KMS-11 (cell line): ENCODE data around the gene ANKIB1.

ENCODE experiments used
- H2AFZ ChIP-seq: fragments of 200-600 bp; sonication (generic); 2 replicates; pipeline ENCODE4 v1.6.1; 2016; ENCODE audit warnings: antibody characterized with exemption, mixed run types, low read depth
- H3K27ac ChIP-seq: fragments of 200-600 bp; sonication (generic); 2 replicates; pipeline ENCODE4 v1.6.1; 2016; ENCODE audit warnings: mild to moderate bottlenecking, mixed run types
- H3K27me3 ChIP-seq: fragments of 200-600 bp; sonication (generic); 2 replicates; pipeline ENCODE4 v1.6.1; 2017; ENCODE audit warnings: mild to moderate bottlenecking, low read depth, mixed run types, moderate library complexity; ENCODE audit not compliant: insufficient read depth
- H3K36me3 ChIP-seq: fragments of 200-600 bp; sonication (generic); 2 replicates; pipeline ENCODE4 v1.6.1; 2017; ENCODE audit warnings: mild to moderate bottlenecking, mixed run types; ENCODE audit not compliant: insufficient read depth
- H3K4me1 ChIP-seq: fragments of 200-600 bp; sonication (generic); 2 replicates; pipeline ENCODE4 v1.6.1; 2016; ENCODE audit warnings: mild to moderate bottlenecking, low read depth, mixed run types; ENCODE audit not compliant: poor library complexity, severe bottlenecking
- H3K4me2 ChIP-seq: fragments of 200-600 bp; sonication (generic); 2 replicates; pipeline ENCODE4 v1.7.0; 2016; ENCODE audit warnings: mild to moderate bottlenecking, mixed run types
- H3K4me3 ChIP-seq: fragments of 200-600 bp; sonication (generic); IDR thresholded peaks from 2 replicates; pipeline ENCODE4 v1.6.1; 2017; ENCODE audit warnings: low read depth, low read length, mixed read lengths; ENCODE audit not compliant: insufficient read depth
- H3K79me2 ChIP-seq: fragments of 200-600 bp; sonication (generic); 2 replicates; pipeline ENCODE4 v1.6.1; 2016; ENCODE audit warnings: low read depth, mixed run types; ENCODE audit not compliant: insufficient read depth
- H3K9ac ChIP-seq: fragments of 200-600 bp; sonication (generic); 2 replicates; pipeline ENCODE4 v1.6.1; 2016; ENCODE audit warnings: mild to moderate bottlenecking, mixed run types
- H4K20me1 ChIP-seq: fragments of 200-600 bp; sonication (generic); 2 replicates; pipeline ENCODE4 v1.6.1; 2016; ENCODE audit warnings: mild to moderate bottlenecking, mixed run types; ENCODE audit not compliant: insufficient read depth
- TF ChIP-seq, protein P1 (sequence below): fragments of 200-600 bp; sonication (generic); conservative IDR thresholded peaks from 2 replicates; pipeline ENCODE4 v1.6.1; 2017; ENCODE audit warnings: low read depth, mild to moderate bottlenecking, antibody characterized with exemption, low read length, moderate library complexity, mixed read lengths

Gene ANKIB1

DNA sequence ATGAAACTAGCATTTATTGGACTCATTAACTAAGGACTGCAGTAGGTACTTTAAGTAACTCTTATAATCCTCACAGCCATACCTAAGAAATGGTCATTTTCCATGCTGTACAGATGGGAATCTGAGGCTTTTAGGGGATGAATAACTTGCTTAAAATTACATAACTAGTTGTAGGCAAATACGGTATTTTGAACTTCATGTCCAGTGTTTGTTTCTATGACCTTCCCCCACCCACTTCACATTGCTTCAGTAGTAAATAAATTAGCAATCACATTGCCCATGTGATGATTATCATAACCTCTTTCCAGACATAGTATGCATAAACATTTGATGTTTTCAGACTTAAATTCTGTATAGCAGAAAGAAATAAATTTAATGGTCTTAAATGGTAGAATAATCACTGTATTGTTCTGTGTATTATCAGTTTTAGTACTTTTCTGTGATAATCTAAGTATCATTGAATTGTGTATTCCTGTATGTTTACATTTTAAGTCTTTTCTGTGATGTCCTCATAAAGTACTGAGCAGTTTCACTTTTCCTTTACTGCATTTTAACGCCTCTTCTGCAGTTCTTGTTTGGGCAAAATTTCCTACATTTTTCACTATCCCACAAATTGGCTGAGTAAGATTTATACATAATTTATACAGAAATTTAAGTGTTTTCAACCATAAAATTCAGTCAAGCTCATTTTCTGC, 48.3 kb downstream of the ANKIB1 start:
- Histone ChIP-seq H4K20me1 (no peaks in the 10 kb centered on the region; the same call in 1 of the 2 replicates), H3K79me2 (peaks cover 6% of the 10 kb centered on the region; the same call in 1 of the 2 replicates), H3K4me3 (no peak overlapping the region), H3K27me3 (no peaks in the 10 kb centered on the region), H3K4me1 (no peaks in the 10 kb centered on the region), H3K4me2 (no peak overlapping the region), H3K36me3 (no peaks in the 10 kb centered on the region), H3K9ac (no peak overlapping the region), H2AFZ (no peak overlapping the region), H3K27ac (no peak overlapping the region)
- TF ChIP-seq, protein P1, sequence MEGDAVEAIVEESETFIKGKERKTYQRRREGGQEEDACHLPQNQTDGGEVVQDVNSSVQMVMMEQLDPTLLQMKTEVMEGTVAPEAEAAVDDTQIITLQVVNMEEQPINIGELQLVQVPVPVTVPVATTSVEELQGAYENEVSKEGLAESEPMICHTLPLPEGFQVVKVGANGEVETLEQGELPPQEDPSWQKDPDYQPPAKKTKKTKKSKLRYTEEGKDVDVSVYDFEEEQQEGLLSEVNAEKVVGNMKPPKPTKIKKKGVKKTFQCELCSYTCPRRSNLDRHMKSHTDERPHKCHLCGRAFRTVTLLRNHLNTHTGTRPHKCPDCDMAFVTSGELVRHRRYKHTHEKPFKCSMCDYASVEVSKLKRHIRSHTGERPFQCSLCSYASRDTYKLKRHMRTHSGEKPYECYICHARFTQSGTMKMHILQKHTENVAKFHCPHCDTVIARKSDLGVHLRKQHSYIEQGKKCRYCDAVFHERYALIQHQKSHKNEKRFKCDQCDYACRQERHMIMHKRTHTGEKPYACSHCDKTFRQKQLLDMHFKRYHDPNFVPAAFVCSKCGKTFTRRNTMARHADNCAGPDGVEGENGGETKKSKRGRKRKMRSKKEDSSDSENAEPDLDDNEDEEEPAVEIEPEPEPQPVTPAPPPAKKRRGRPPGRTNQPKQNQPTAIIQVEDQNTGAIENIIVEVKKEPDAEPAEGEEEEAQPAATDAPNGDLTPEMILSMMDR = no peak

DNA sequence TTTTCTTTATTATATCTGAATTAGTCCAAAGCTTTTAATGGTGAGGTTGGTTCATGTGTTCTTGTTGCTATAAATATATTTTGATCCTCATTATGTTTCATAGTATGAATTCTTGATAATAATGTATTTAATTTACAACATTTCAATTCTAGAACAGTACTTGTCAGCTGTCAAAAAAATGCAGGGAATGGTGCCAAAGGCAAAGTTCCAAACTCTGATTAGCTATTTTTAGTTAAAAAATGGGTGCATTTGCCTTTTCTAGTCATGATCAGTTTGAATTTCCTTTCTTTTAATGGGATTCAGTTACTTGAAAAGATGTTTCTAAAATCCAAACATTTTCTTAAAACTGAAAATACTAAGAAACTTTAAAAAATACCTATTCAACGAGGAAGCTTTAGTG, 49.6 kb downstream of the ANKIB1 start:
- TF ChIP-seq, protein P1 = no peak
- Histone ChIP-seq H4K20me1 (no peaks in the 10 kb centered on the region; the same call in 1 of the 2 replicates), H3K27ac (no peak overlapping the region), H3K4me2 (no peak overlapping the region), H3K36me3 (no peaks in the 10 kb centered on the region), H3K4me1 (no peaks in the 10 kb centered on the region), H3K9ac (no peak overlapping the region), H2AFZ (no peak overlapping the region), H3K4me3 (no peak overlapping the region), H3K79me2 (peaks cover 3% of the 10 kb centered on the region; the same call in 1 of the 2 replicates), H3K27me3 (no peaks in the 10 kb centered on the region)

DNA sequence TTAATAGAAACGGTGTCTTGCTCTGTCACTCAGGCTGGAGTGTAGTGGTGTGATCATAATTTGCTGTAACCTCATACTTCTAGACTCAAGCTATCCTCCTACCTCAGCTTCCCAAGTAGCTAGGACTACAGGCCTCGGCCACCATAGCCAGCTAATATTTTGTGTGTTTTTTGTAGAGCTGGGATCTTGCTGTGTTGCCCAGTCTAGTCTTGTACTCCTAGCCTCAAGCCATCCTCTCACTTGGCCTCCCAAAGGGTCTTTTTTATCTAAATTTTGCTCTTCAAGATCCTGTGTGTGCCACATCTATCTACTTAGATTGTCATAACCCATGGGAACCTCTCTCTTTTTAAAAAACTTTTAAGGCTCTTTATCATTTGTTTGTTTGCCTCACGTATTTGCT, 50.5 kb downstream of the ANKIB1 start:
- Histone ChIP-seq H3K4me1 (no peaks in the 10 kb centered on the region), H3K36me3 (0 out of 2 replicates have a peak, but pooled peaks cover 3% of the 10 kb centered on the region), H3K27ac (no peak overlapping the region), H2AFZ (no peak overlapping the region), H3K4me3 (no peak overlapping the region), H3K27me3 (no peaks in the 10 kb centered on the region), H4K20me1 (no peaks in the 10 kb centered on the region; the same call in 1 of the 2 replicates), H3K4me2 (no peak overlapping the region), H3K79me2 (no peaks in the 10 kb centered on the region), H3K9ac (no peak overlapping the region)
- TF ChIP-seq, protein P1 = no peak

DNA sequence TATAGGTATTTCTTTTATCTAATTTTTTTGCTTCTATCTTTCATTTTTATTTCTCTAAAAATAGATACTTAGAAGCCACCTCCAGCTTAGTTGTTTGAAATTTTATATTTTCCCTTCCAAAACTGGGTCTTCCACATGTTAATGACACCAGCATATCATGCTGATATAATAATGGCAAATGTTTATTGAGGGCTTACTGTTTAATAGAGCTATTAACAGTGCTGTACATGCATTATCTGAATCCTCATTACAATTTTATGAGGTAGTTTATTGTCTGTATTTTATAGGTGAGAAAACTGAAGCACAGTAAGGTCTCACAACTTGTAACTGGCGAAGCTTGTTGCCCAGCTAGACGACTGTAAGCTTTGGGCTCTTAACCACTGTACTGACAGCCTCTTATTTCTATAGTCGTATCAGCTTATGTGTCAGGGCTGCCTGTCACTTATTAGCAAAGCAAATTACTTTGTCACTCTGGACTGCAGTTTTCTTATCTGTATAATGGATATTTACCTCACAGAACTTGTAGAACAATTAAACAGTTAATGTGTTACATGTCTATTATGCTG, 51.2 kb downstream of the ANKIB1 start:
- no peaks in the 10 kb centered on the region; the same call in 1 of the 2 replicates for H4K20me1 ChIP-seq
- no peaks in the 10 kb centered on the region for H3K4me1 ChIP-seq
- no peak overlapping the region for H3K4me3 ChIP-seq
- no peak overlapping the region for H3K9ac ChIP-seq
- H2AFZ ChIP-seq = no peak overlapping the region
- no peaks in the 10 kb centered on the region for H3K27me3 ChIP-seq
- H3K27ac ChIP-seq = no peak overlapping the region
- no peaks in the 10 kb centered on the region for H3K79me2 ChIP-seq
- TF ChIP-seq, protein P1 = no peak
- no peak overlapping the region for H3K4me2 ChIP-seq
- peaks cover 6% of the 10 kb centered on the region; the same call in 1 of the 2 replicates for H3K36me3 ChIP-seq
